Liver (tissue), 9 donors: ENCODE measurements around the gene MS4A8. TPM values are rescaled to one million over a fixed set of nuclear protein-coding genes. Genes with fewer than 3 reads are reported as not detected.

Source experiments
- DNase-seq: peaks from one replicate; pipeline ENCODE4 v3.0.0-alpha.2; 2017; ENCODE audit warnings: low spot score
- H3K27ac ChIP-seq, 2 donors: one replicate each; pipeline ENCODE4 v1.7.0; 2013; ENCODE audit warnings: inconsistent platforms in 2 of 2, low read length in 2 of 2, control low read depth in 1 of 2, low read depth in 1 of 2, mild to moderate bottlenecking in 1 of 2
- H3K27me3 ChIP-seq, 4 donors: one replicate each; pipeline versions ENCODE4 v1.6.1 to v1.7.0; 2013; ENCODE audit warnings: low read length in 3 of 4, inconsistent platforms in 1 of 4, mild to moderate bottlenecking in 1 of 4, moderate library complexity in 1 of 4; ENCODE audit not compliant: control insufficient read depth in 4 of 4, insufficient read depth in 4 of 4
- H3K36me3 ChIP-seq, 4 donors: one replicate each; pipeline versions ENCODE4 v1.6.1 to v1.7.0; 2013; ENCODE audit warnings: low read length in 3 of 4, mild to moderate bottlenecking in 3 of 4, low read depth in 1 of 4, moderate library complexity in 1 of 4; ENCODE audit not compliant: control insufficient read depth in 4 of 4, insufficient read depth in 3 of 4
- H3K4me1 ChIP-seq, 4 donors: one replicate each; pipeline versions ENCODE4 v1.6.1 to v1.7.0; 2013; ENCODE audit warnings: low read length in 3 of 4, mild to moderate bottlenecking in 3 of 4, moderate library complexity in 1 of 4; ENCODE audit not compliant: control insufficient read depth in 4 of 4, insufficient read depth in 4 of 4
- H3K4me3 ChIP-seq, 3 donors: one replicate each; pipeline versions ENCODE4 v1.6.1 to v1.7.0; 2013; ENCODE audit warnings: low read length in 3 of 3, control low read depth in 1 of 3, low read depth in 1 of 3, mild to moderate bottlenecking in 1 of 3
- H3K9ac ChIP-seq, 2 donors: one replicate each; pipeline ENCODE4 v1.7.0; 2013; ENCODE audit warnings: low read length in 2 of 2, mild to moderate bottlenecking in 2 of 2, moderate library complexity in 2 of 2, control low read depth in 1 of 2, low read depth in 1 of 2
- H3K9me3 ChIP-seq, 4 donors: one replicate each; pipeline versions ENCODE4 v1.6.1 to v1.7.0; 2013; ENCODE audit warnings: low read length in 3 of 4; ENCODE audit not compliant: control insufficient read depth in 4 of 4
- EGR1 ChIP-seq, 2 donors: IDR thresholded peaks; 2 replicates each; pipeline ENCODE4 v1.6.1; 2016 to 2018; ENCODE audit warnings: antibody characterized with exemption in 2 of 2, low read depth in 2 of 2
- GABPA ChIP-seq, 2 donors: IDR thresholded peaks in 1 of 2; conservative IDR thresholded peaks in 1 of 2; 2 replicates each; pipeline ENCODE4 v1.6.1; 2016; ENCODE audit warnings: antibody characterized with exemption in 2 of 2, mild to moderate bottlenecking in 1 of 2, moderate library complexity in 1 of 2
- HNF4A ChIP-seq, 2 donors: conservative IDR thresholded peaks; 2 replicates each; pipeline ENCODE4 v1.6.1; 2016; ENCODE audit warnings: antibody characterized with exemption in 2 of 2, mild to moderate bottlenecking in 2 of 2
- HNF4G ChIP-seq: IDR thresholded peaks from 2 replicates; pipeline ENCODE4 v1.6.1; 2016; ENCODE audit warnings: antibody characterized with exemption
- JUND ChIP-seq, 2 donors: IDR thresholded peaks; 2 replicates each; pipeline ENCODE4 v1.6.1; 2016; ENCODE audit warnings: antibody characterized with exemption in 2 of 2
- RAD21 ChIP-seq, 2 donors: IDR thresholded peaks; 2 replicates each; pipeline ENCODE4 v1.6.1; 2016; ENCODE audit warnings: antibody characterized with exemption in 2 of 2, mild to moderate bottlenecking in 2 of 2
- RXRA ChIP-seq, 2 donors: IDR thresholded peaks; 2 replicates each; pipeline ENCODE4 v1.6.1; 2017 to 2018; ENCODE audit warnings: antibody characterized with exemption in 2 of 2, mild to moderate bottlenecking in 1 of 2
- SP1 ChIP-seq: IDR thresholded peaks from 2 replicates; pipeline ENCODE4 v1.6.1; 2018; ENCODE audit warnings: antibody characterized with exemption, mild to moderate bottlenecking
- TAF1 ChIP-seq: conservative IDR thresholded peaks from 2 replicates; pipeline ENCODE4 v1.6.1; 2016; ENCODE audit warnings: antibody characterized with exemption, mild to moderate bottlenecking
- YY1 ChIP-seq: IDR thresholded peaks from 2 replicates; pipeline ENCODE4 v1.6.1; 2016; ENCODE audit warnings: antibody characterized with exemption, mild to moderate bottlenecking
- WGBS: extraction: QIAGEN DNeasy Blood & Tissue Kit; methylation state at CpG from one replicate; pipeline ENCODE4 v1.1.7; 2013; 5-methylcytosine and 5-hydroxymethylcytosine counted together
- polyA plus RNA-seq, 2 donors: library from polyadenylated mRNA; stranded (reverse) in 1 of 2; unstranded in 1 of 2; fragments of 200-250 nt in 1 of 2; fragments of >200 nt in 1 of 2; fragmentation: Nextera tagmentation in 1 of 2; extraction: Ambion mirVana in 1 of 2; gene quantifications; one replicate each; pipeline versions ENCODE4 v1.2.1 to v1.2.3, GENCODE V29; 2013 to 2015
- total RNA-seq, 2 donors: library from RNA; depleted of rRNA; stranded (reverse); fragments of >200 nt; gene quantifications; one replicate each; pipeline ENCODE4 v1.2.3, GENCODE V29; 2014
- TF ChIP-seq, protein P1 (sequence below): IDR thresholded peaks from 2 replicates; pipeline ENCODE4 v1.6.1; 2016; ENCODE audit warnings: antibody characterized with exemption
- TF ChIP-seq, protein P2 (sequence below): IDR thresholded peaks from 2 replicates; pipeline ENCODE4 v1.6.1; 2016; ENCODE audit warnings: antibody characterized with exemption
- TF ChIP-seq, protein P3 (sequence below): IDR thresholded peaks from 2 replicates; pipeline ENCODE4 v1.6.1; 2016; ENCODE audit warnings: antibody characterized with exemption, mild to moderate bottlenecking
- TF ChIP-seq, protein P4 (sequence below): IDR thresholded peaks from 2 replicates; pipeline ENCODE4 v1.6.1; 2016; ENCODE audit warnings: antibody characterized with exemption
- donor health status: healthy.
- donor health status: healthy.
- donor health status: healthy.
- donor health status: healthy.
- donor health status: healthy.

The MS4A8 gene
- total and polyA plus RNA-seq, 4 donors: 0.08 TPM; not detected in 3

DNA sequence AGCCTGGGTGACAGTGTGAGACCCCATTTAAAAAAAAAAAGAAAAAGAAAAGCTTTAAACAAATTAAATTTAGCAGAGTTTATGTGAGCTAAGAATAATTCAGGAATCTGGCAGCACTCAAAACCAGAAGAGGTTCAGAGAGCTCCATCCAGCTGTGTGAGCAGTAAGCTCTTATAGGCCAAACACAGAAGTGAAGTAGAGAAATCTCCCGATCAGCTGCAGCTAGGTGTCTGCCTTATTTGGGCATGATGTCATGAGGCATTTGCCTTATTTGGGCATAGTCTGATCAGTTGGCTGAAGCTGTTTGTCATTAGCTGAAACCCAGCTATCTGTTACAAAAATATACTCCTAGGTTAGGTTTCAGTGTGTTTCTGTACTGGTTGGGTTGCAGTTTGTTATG lies 65.5 kb downstream of the MS4A8 start (continued):
- TF ChIP-seq, protein P1, sequence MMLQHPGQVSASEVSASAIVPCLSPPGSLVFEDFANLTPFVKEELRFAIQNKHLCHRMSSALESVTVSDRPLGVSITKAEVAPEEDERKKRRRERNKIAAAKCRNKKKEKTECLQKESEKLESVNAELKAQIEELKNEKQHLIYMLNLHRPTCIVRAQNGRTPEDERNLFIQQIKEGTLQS: no peak
- TF ChIP-seq SP1 (no peak), TAF1 (no peak), RAD21 (IDR thresholded peaks at IDR 0.05) (no peak), GABPA (IDR thresholded peaks at IDR 0.05 in 1 of 2, conservative IDR thresholded peaks at IDR 0.05 in 1 of 2) (no peak), HNF4G (no peak), EGR1 (IDR thresholded peaks at IDR 0.05; ENCODE audit: low read depth in 2 of 2) (no peak)
- TF ChIP-seq, protein P2, sequence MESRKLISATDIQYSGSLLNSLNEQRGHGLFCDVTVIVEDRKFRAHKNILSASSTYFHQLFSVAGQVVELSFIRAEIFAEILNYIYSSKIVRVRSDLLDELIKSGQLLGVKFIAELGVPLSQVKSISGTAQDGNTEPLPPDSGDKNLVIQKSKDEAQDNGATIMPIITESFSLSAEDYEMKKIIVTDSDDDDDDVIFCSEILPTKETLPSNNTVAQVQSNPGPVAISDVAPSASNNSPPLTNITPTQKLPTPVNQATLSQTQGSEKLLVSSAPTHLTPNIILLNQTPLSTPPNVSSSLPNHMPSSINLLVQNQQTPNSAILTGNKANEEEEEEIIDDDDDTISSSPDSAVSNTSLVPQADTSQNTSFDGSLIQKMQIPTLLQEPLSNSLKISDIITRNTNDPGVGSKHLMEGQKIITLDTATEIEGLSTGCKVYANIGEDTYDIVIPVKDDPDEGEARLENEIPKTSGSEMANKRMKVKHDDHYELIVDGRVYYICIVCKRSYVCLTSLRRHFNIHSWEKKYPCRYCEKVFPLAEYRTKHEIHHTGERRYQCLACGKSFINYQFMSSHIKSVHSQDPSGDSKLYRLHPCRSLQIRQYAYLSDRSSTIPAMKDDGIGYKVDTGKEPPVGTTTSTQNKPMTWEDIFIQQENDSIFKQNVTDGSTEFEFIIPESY: no peak

DNA sequence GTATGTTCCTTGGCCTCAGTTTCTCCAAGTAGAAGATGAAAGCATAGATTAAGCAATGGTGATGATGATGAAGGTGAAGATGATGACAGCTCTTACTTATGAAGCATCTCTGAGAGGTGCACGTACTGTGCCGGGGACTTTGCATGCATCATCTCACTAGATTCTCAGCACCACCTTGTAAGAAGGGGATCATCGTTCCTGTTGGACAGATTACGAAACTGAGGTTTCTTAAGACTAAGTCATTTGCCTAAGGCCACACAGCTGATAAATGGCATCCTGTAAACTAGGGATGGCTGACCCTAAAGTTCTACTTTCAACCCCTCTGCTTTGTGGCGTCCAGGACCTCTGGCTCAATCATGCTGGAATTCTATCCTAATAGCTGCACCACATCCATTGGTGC lies 65.9 kb downstream of the MS4A8 start:
- Histone ChIP-seq H3K27ac (no peak overlapping the region), H3K36me3 (no peaks in the 10 kb centered on the region), H3K9me3 (no peaks in the 10 kb centered on the region), H3K4me3 (no peak overlapping the region), H3K27me3 (peaks cover 0 to 5% (median 0%) of the 10 kb centered on the region in 4 donors), H3K9ac (no peak overlapping the region), H3K4me1 (no peaks in the 10 kb centered on the region)
- TF ChIP-seq JUND (IDR thresholded peaks at IDR 0.05): no peak
- TF ChIP-seq YY1: no peak
- no peak for TF ChIP-seq HNF4A (conservative IDR thresholded peaks at IDR 0.05)
- TF ChIP-seq HNF4G: no peak
- TF ChIP-seq, protein P3, sequence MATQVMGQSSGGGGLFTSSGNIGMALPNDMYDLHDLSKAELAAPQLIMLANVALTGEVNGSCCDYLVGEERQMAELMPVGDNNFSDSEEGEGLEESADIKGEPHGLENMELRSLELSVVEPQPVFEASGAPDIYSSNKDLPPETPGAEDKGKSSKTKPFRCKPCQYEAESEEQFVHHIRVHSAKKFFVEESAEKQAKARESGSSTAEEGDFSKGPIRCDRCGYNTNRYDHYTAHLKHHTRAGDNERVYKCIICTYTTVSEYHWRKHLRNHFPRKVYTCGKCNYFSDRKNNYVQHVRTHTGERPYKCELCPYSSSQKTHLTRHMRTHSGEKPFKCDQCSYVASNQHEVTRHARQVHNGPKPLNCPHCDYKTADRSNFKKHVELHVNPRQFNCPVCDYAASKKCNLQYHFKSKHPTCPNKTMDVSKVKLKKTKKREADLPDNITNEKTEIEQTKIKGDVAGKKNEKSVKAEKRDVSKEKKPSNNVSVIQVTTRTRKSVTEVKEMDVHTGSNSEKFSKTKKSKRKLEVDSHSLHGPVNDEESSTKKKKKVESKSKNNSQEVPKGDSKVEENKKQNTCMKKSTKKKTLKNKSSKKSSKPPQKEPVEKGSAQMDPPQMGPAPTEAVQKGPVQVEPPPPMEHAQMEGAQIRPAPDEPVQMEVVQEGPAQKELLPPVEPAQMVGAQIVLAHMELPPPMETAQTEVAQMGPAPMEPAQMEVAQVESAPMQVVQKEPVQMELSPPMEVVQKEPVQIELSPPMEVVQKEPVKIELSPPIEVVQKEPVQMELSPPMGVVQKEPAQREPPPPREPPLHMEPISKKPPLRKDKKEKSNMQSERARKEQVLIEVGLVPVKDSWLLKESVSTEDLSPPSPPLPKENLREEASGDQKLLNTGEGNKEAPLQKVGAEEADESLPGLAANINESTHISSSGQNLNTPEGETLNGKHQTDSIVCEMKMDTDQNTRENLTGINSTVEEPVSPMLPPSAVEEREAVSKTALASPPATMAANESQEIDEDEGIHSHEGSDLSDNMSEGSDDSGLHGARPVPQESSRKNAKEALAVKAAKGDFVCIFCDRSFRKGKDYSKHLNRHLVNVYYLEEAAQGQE: no peak
- no peak for TF ChIP-seq TAF1
- no peak for TF ChIP-seq GABPA (IDR thresholded peaks at IDR 0.05 in 1 of 2, conservative IDR thresholded peaks at IDR 0.05 in 1 of 2)
- TF ChIP-seq RXRA (IDR thresholded peaks at IDR 0.05): no peak
- TF ChIP-seq, protein P4, sequence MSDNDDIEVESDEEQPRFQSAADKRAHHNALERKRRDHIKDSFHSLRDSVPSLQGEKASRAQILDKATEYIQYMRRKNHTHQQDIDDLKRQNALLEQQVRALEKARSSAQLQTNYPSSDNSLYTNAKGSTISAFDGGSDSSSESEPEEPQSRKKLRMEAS: no peak
- no peak for TF ChIP-seq SP1
- 88% methylated on average over 5 of the region's 5 CpGs for WGBS
- no peak for DNase-seq

Other genes starting within 250 kb of the MS4A8 start
- gene MS4A1, start 243.8 kb upstream of the MS4A8 start, total RNA-seq: 1 to 10 TPM in 1 of 2 donors, under 1 TPM in 1; 0.75 to 1.6 TPM
- 1 to 10 TPM in 1 of 2 donors, under 1 TPM in 1; 0.12 to 3.3 TPM for gene MS4A1, start 243.8 kb upstream of the MS4A8 start, polyA plus RNA-seq
- not detected for gene MS4A12, start 206.8 kb upstream of the MS4A8 start, total RNA-seq
- gene MS4A12, start 206.8 kb upstream of the MS4A8 start, polyA plus RNA-seq: not detected
- gene MS4A13, start 184.2 kb upstream of the MS4A8 start, total RNA-seq: not detected
- gene MS4A13, start 184.2 kb upstream of the MS4A8 start, polyA plus RNA-seq: not detected
- gene MS4A18, start 25.1 kb downstream of the MS4A8 start, total RNA-seq: not detected
- not detected for gene MS4A18, start 25.1 kb downstream of the MS4A8 start, polyA plus RNA-seq
- gene MS4A15, start 57.3 kb downstream of the MS4A8 start, total RNA-seq: not detected
- gene MS4A15, start 57.3 kb downstream of the MS4A8 start, polyA plus RNA-seq: not detected
- not detected for gene MS4A10, start 85.7 kb downstream of the MS4A8 start, total RNA-seq
- not detected for gene MS4A10, start 85.7 kb downstream of the MS4A8 start, polyA plus RNA-seq
- 1 to 10 TPM; 5.0 to 5.2 TPM for gene CCDC86, start 142.5 kb downstream of the MS4A8 start, total RNA-seq
- gene CCDC86, start 142.5 kb downstream of the MS4A8 start, polyA plus RNA-seq: 1 to 10 TPM; 6.2 to 9.4 TPM
- gene PTGDR2, start 156.3 kb downstream of the MS4A8 start, total RNA-seq: 1 to 10 TPM in 1 of 2 donors, under 1 TPM in 1; 0.08 to 7.1 TPM
- under 1 TPM; 0.09 to 0.54 TPM for gene PTGDR2, start 156.3 kb downstream of the MS4A8 start, polyA plus RNA-seq
- gene ZP1, start 167.9 kb downstream of the MS4A8 start, total RNA-seq: not detected
- not detected for gene ZP1, start 167.9 kb downstream of the MS4A8 start, polyA plus RNA-seq
- 10 to 100 TPM; 36.2 to 44.6 TPM for gene PRPF19, start 207.0 kb downstream of the MS4A8 start, total RNA-seq
- 10 to 100 TPM; 25.4 to 57.1 TPM for gene PRPF19, start 207.0 kb downstream of the MS4A8 start, polyA plus RNA-seq
- gene TMEM109, start 214.5 kb downstream of the MS4A8 start, total RNA-seq: 10 to 100 TPM; 20.6 to 21.2 TPM
- 10 to 100 TPM; 40.0 to 40.3 TPM for gene TMEM109, start 214.5 kb downstream of the MS4A8 start, polyA plus RNA-seq
- gene TMEM132A, start 224.8 kb downstream of the MS4A8 start, total RNA-seq: 1 to 10 TPM; 1.0 to 1.6 TPM
- 1 to 10 TPM in 1 of 2 donors, under 1 TPM in 1; 0.60 to 1.1 TPM for gene TMEM132A, start 224.8 kb downstream of the MS4A8 start, polyA plus RNA-seq